Panc1 (cell line): ENCODE data around the gene RUNX1. TPM values are rescaled to one million over a fixed set of nuclear protein-coding genes. Genes with fewer than 3 reads are reported as not detected.

Source experiments
- ATAC-seq: fragments of 200-7000 bp; cut with Tn5 transposase; 2 replicates; pipeline ENCODE4 v1.9.1; 2020; ENCODE audit warnings: mild to moderate bottlenecking, moderate library complexity
- BruUV-seq: library from RNA; stranded (reverse); fragments of 400-500 nt; replicated peaks from 2 replicates; lab custom pipeline; 2021; lab: Mats Ljungman, UMichigan
- CTCF ChIA-PET: fragments of 300-600 bp; sonication (Branson Sonifier 250); formaldehyde crosslinking; loops from one replicate; lab custom pipeline; 2022; ENCODE audit warnings: antibody characterized with exemption; lab: Charles Lee
- POLR2A ChIA-PET: fragments of 300-600 bp; sonication (Branson Sonifier 250); formaldehyde crosslinking; loops from one replicate; lab custom pipeline; 2022; ENCODE audit warnings: antibody characterized with exemption; lab: Charles Lee
- DNase-seq: peaks from one replicate; pipeline ENCODE4 v3.0.0-alpha.2; 2010; ENCODE audit warnings: low read depth, low spot score
- H3K27ac ChIP-seq: 2 replicates; pipeline ENCODE4 v1.5.1; 2011; ENCODE audit warnings: mild to moderate bottlenecking, low read length, inconsistent platforms
- H3K27me3 ChIP-seq: fragments of 200-500 bp; sonication (Bioruptor generic); 2 replicates; pipeline ENCODE4 v1.6.0; 2014; ENCODE audit warnings: low read length, inconsistent platforms; ENCODE audit not compliant: control insufficient read depth, insufficient read depth
- H3K36me3 ChIP-seq: fragments of 200-500 bp; sonication (Bioruptor generic); 2 replicates; pipeline ENCODE4 v1.5.1; 2014; ENCODE audit warnings: inconsistent platforms, mild to moderate bottlenecking, low read length, moderate library complexity; ENCODE audit not compliant: control insufficient read depth, insufficient read depth
- H3K4me1 ChIP-seq: 2 replicates; pipeline ENCODE4 v1.5.1; 2011; ENCODE audit warnings: inconsistent platforms, mild to moderate bottlenecking, low read length, moderate library complexity; ENCODE audit not compliant: control insufficient read depth, insufficient read depth
- H3K4me3 ChIP-seq, 2 experiments: 2 replicates each; pipeline ENCODE4 v1.5.1; 2011 to 2012; ENCODE audit warnings: low read depth in 2 of 2, low read length in 2 of 2, mild to moderate bottlenecking in 2 of 2, inconsistent platforms in 1 of 2, moderate library complexity in 1 of 2
- H3K9me3 ChIP-seq: fragments of 200-500 bp; sonication (Bioruptor generic); 2 replicates; pipeline ENCODE4 v1.5.1; 2014; ENCODE audit warnings: low read depth, mild to moderate bottlenecking, inconsistent platforms, low read length, moderate library complexity; ENCODE audit not compliant: control insufficient read depth, insufficient read depth
- CTCF ChIP-seq: fragments of 450-650 bp; IDR thresholded peaks from 2 replicates; pipeline ENCODE4 v1.5.1; 2017; ENCODE audit warnings: mild to moderate bottlenecking
- POLR2AphosphoS5 ChIP-seq: IDR thresholded peaks from 2 replicates; pipeline ENCODE4 v1.6.1; 2012; ENCODE audit warnings: mild to moderate bottlenecking, low read depth, low read length, moderate library complexity
- REST ChIP-seq, 2 experiments: IDR thresholded peaks; 2 replicates each; pipeline ENCODE4 v1.6.1; 2011 to 2012; ENCODE audit warnings: low read depth in 2 of 2, control low read depth in 1 of 2, low read length in 1 of 2, mild to moderate bottlenecking in 1 of 2, moderate library complexity in 1 of 2; ENCODE audit not compliant: insufficient read depth in 1 of 2
- SIN3A ChIP-seq: IDR thresholded peaks from 2 replicates; pipeline ENCODE4 v1.6.1; 2012; ENCODE audit warnings: low read depth, mild to moderate bottlenecking, low read length, moderate library complexity, borderline replicate concordance; ENCODE audit not compliant: insufficient read depth
- TCF7L2 ChIP-seq: IDR thresholded peaks from 2 replicates; pipeline ENCODE4 v1.6.1; 2011; ENCODE audit warnings: mild to moderate bottlenecking, low read depth, low read length, inconsistent platforms
- in situ Hi-C: cut with HindIII; loops from 2 replicates; pipeline ENCODE4 v1.10.0; 2016; ENCODE audit warnings: low sequenced_read_pairs, low pct_unique_long_range_greater_than_20kb
- intact Hi-C: fragments of 100-400 bp; cut with micrococcal nuclease; formaldehyde crosslinking; loops from one replicate; pipeline ENCODE4 v1.10.0; 2022; ENCODE audit not compliant: unreplicated experiment
- total RNA-seq: library from RNA; stranded (reverse); gene quantifications from one replicate; pipeline ENCODE4 v1.2.1, GENCODE V29; 2021; ENCODE audit not compliant: unreplicated experiment

RUNX1 gene
- total RNA-seq, 1 experiment from 2014 or later: 22.4 TPM

GRCh38 chr21:34921151-34921550 lies 128.0 kb downstream of the RUNX1 start:
- ATAC-seq (no peak), DNase-seq (no peak)
- H3K9me3 ChIP-seq: no peaks in the 10 kb centered on the region
- POLR2A ChIA-PET: no interaction called here
- H3K36me3 ChIP-seq: no peaks in the 10 kb centered on the region
- CTCF ChIA-PET: no interaction called here
- no peak overlapping the region for H3K27ac ChIP-seq
- H3K4me1 ChIP-seq: no peaks in the 10 kb centered on the region
- no peak overlapping the region for H3K4me3 ChIP-seq
- no peaks in the 10 kb centered on the region for H3K27me3 ChIP-seq
- BruUV-seq: no TSS peak
- TF ChIP-seq POLR2AphosphoS5 (no peak), REST (IDR thresholded peaks at IDR 0.05; ENCODE audit: insufficient read depth in 1 of 2, low read depth in 2 of 2, low read length in 1 of 2) (no peak), TCF7L2 (no peak), SIN3A (no peak), CTCF (no peak)
- intact Hi-C loops: no loop called here
- in situ Hi-C loops: no loop called here

- ChIA-PET POLR2A (no interaction called here), CTCF (no interaction called here)
- BruUV-seq: no TSS peak
- Histone ChIP-seq H3K4me1 (no peaks in the 10 kb centered on the region), H3K4me3 (no peak overlapping the region), H3K27me3 (no peaks in the 10 kb centered on the region), H3K36me3 (no peaks in the 10 kb centered on the region), H3K27ac (no peak overlapping the region), H3K9me3 (no peaks in the 10 kb centered on the region)
- in situ Hi-C loops: no loop called here
- no peak for DNase-seq
- intact Hi-C loops: no loop called here
- TF ChIP-seq SIN3A (no peak), REST (IDR thresholded peaks at IDR 0.05; ENCODE audit: insufficient read depth in 1 of 2, low read depth in 2 of 2, low read length in 1 of 2) (no peak), TCF7L2 (no peak), CTCF (no peak), POLR2AphosphoS5 (no peak)
- ATAC-seq: no peak
Observed at GRCh38 chr21:34919406-34919805, 129.7 kb downstream of the RUNX1 start.
